GM18909 (cell line): ENCODE measurements around the gene MAPK8.
"Not testable (repeated sequence)": the region's sequence is repeated elsewhere in the genome, so short reads cannot be mapped to it uniquely, and the experiment has no call there.

Experiments
- ATAC-seq: cut with Tn5 transposase; IDR thresholded peaks from one replicate; pipeline ENCODE4 v1.9.1; 2021; ENCODE audit warnings: mild to moderate bottlenecking; ENCODE audit not compliant: unreplicated experiment, poor library complexity

MAPK8 gene

DNA sequence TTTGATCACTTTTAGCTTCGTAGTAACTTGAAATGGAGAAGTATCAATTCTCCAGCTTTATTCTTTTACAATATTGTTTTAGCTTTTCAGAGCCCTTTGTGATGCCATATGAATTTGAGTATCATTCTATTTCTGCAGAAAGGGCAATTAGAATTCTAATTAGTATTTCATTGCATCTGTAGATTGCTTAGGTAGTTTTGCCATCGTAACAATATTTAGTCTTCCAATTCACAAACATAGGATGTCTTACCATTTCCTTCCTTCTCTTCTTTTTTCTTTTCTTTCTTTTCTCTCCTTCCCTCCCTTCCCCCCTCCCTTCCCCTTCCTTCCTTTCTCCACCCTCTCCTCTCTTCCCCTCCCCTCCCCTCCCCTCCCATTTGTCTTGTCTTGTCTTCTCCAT is 105.0 kb downstream of the MAPK8 start:
- ATAC-seq: no peak

- ATAC-seq: no peak
Observed at GRCh38 chr10:48412081-48412480, 105.6 kb downstream of the MAPK8 start.

- ATAC-seq: no peak
Observed at GRCh38 chr10:48412933-48413332, 106.5 kb downstream of the MAPK8 start.

DNA sequence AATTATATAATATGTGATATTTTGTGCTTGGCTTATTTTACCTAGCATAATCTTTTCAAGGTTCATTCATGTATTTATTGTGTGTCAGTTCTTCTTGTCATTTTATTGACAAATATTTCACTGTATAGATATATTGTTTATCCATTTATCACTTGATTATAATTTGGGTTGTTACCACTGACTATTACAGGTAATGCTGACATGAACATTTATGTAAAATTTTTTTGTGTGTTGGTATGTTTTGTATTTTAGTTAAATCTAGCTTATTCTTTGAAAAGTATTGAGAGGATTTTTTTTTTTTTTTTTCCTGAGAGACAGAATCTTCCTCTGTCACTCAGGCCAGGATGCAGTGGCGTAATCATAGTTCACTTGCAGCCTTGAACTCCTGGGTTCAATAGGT is 107.7 kb downstream of the MAPK8 start:
- no peak for ATAC-seq

DNA sequence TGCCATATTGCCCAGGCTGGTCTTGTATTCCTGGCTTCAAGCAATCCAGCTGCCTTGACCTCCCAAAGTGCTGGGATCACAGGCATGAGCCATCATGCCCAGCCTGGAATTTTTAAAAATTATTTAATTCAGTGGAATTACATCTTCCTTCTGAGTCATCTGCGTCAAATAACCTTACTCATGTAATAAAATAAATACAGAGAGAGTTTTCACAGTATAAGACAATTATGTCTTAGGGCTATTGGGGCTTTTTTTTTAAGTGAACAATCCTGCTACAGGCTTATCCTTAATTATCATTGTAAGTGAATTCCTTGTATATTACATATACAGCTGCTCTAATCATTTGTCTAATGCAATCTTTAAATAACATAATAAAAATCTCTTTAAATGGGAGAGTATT is 108.3 kb downstream of the MAPK8 start:
- ATAC-seq: no peak

- no peak for ATAC-seq
Observed at GRCh38 chr10:48416584-48417232, 110.2 kb downstream of the MAPK8 start.

DNA sequence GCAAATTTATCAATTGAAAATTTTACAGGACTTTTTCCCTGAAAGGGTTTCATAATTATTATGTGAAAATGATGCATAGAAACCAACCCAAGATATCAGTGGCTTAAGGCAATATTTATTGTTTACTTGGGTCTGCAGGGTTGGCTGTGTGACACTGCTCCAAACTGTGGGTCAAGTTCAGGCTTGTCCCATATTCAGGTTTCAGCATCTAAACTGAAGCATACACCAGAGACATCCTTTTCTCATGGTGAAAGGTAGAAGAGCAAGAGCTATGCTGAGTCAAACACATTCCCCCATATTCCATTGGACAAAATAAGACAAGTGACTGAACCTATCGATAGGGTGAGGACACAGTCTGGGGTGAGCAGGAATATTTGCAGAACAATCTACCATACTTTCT is 110.9 kb downstream of the MAPK8 start:
- no peak for ATAC-seq

- no peak for ATAC-seq
Observed at GRCh38 chr10:48418189-48418788, 111.8 kb downstream of the MAPK8 start.

- no peak for ATAC-seq
Observed at GRCh38 chr10:48419714-48420113, 113.2 kb downstream of the MAPK8 start.

DNA sequence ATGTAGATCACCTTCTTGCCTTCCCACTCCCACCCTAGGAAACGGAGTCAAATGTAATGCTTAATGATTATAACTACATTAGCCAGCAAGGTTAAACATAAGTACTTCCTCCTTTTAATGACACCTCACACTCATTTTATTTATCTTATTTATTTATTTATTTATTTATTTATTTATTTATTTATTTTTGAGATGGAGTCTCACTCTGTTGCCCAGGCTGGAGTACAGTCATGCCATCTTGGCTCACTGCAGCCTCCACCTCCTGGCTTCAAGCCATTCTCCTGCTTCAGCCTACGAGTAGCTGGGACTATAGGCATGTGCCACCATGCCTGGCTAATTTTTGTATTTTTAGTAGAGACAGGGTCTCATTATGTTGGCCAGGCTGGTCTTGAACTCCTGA is 115.4 kb downstream of the MAPK8 start:
- not testable (repeated sequence) for ATAC-seq

DNA sequence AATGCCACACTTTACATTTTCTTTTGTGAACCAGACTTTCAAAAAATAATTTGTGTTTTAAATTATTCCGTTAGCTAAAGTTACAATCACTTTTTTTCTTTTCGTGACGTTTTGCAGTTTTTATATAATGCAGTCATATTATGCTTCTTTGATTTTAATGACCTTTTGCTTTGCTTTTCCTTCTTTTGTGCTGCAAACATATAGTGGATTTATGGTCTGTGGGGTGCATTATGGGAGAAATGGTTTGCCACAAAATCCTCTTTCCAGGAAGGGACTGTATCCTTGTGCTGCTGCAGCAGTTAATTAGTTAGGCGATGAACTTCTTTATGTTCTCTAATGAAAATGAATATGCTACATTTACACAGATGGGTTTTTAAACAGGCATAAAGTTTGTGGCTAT is 117.4 kb downstream of the MAPK8 start:
- no peak for ATAC-seq

DNA sequence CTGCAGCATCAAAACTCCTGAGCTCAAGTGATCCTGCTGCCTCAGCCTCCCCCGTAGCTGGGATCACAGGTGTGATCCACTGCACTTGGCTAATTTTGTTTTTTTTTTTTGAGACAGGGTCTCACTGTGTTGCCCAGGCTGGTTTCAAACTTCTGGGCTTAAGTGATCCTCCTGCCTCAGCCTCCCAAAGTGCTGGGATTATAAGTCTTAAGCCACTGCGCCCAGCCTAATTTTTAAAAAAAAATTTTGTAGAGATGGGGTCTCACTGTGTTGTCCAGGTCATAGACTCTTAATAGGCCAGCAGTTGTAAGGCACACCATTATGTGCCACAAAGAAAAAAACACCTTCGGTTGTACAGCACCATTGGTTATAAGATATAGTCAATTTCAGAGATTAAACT is 122.4 kb downstream of the MAPK8 start:
- no peak for ATAC-seq

- ATAC-seq: no peak
Observed at GRCh38 chr10:48429309-48429708, 122.8 kb downstream of the MAPK8 start.

- ATAC-seq: no peak
Observed at GRCh38 chr10:48430402-48430993, 124.0 kb downstream of the MAPK8 start.

DNA sequence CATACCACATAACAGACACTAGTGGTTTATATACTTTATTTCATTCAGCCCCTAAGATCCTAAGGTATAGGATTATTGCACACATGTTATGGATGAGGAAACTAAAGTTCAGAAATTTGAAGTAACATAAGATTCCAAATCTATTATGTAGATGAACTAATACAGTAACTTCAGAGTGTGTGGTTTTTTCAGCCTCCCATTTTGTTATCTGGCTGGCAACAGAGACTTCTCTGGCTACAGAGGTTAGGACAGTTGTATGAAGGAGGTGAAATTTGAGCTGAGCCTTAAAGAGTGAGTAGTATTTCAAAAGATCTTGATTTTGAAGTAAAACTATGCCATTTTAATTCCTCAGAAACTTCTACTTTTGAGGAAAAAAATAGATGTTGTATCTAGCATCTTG is 125.4 kb downstream of the MAPK8 start:
- no peak for ATAC-seq

- no peak for ATAC-seq
Observed at GRCh38 chr10:48437546-48437945, 131.1 kb downstream of the MAPK8 start.

- ATAC-seq: no peak
Observed at GRCh38 chr10:48439031-48439430, 132.6 kb downstream of the MAPK8 start.

DNA sequence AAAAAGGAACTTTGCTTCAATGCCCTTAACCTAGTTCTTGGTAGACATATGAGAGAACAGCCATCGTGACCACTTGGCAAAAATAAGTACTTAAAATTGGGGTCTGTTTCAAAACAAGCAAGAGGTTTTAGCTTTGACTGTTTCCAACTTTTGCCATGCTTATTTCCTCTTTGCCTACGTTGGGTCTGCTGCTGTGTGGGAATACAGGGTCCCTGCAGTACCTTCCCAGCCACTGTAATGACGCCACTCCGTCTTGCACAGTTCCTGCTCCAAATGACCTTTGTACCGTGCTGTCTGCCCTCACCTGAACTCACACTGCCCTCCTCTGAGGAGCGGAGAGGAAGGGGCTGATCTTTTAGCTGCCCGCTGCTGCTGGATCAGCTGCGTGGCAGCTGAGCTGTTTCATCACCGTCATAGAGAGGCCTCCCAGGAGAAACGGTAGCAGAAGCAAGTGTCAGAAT is 133.1 kb downstream of the MAPK8 start:
- ATAC-seq: no peak

GRCh38 chr10:48440771-48441170 is 134.3 kb downstream of the MAPK8 start:
- ATAC-seq: no peak

GRCh38 chr10:48442090-48442808 is 135.8 kb downstream of the MAPK8 start:
- ATAC-seq: no peak

DNA sequence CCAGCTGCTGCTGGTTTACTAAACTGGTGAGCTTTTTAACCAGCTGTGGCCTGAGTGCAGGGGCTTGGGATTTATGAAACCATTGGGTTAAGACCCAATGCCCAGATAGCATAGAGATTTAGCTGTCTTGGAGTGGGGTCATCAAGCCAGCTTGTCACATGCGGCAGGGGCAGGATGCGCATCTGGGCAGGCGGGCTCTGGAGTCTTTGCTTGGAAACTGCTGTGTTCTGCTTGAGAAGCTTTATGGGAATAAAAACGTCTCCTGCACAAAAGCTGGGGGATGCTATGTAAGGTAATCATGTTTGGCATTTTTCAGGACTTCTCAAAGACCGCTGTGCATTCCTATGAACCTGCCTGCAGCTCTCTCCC is 136.3 kb downstream of the MAPK8 start:
- ATAC-seq: no peak
